HG03108 (cell line): ENCODE measurements around the gene CXorf66.
"Not testable (repeated sequence)": the region's sequence is repeated elsewhere in the genome, so short reads cannot be mapped to it uniquely, and the experiment has no call there.

Experiments used
- ATAC-seq: cut with Tn5 transposase; IDR thresholded peaks from one replicate; pipeline ENCODE4 v1.9.1; 2021; ENCODE audit warnings: moderate library complexity; ENCODE audit not compliant: unreplicated experiment

Gene CXorf66

DNA sequence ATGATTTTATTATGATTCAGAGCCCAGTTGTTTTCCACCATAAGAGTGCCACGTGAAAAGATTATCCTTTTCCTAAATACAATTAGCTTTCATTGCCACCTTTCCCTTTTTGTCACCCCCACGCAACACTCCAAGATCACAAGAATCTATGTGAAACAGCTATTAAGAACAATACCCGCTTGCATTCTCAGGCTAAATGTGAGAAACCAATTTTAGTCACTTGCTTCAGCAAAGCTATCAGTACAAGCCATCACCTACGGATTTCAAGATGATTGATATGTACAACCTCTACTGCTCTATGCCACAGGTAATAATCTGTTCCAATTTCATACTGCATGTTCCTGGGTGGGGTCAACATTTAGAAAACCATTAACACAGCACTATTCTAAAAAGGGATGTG lies 34.9 kb downstream of the CXorf66 start:
- ATAC-seq = no peak

DNA sequence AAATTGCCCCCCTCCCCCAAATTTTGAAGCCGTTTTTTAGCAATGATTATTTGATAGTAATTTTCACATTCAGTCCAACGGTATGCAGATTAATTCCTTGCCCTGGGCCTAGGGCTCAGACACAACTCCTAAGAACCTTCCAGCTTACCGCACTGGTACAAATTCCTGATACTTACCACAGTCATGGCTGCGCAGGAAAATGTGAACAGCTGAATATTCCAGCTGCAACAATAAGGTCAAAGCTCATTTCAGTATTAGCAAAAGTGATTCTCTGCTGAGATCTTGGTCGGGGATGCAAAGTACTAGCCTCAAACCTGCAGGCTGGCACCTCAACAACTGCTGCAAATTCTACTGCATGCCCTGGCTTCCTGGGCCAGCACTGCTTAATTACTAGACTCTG lies 35.4 kb downstream of the CXorf66 start:
- no peak for ATAC-seq

DNA sequence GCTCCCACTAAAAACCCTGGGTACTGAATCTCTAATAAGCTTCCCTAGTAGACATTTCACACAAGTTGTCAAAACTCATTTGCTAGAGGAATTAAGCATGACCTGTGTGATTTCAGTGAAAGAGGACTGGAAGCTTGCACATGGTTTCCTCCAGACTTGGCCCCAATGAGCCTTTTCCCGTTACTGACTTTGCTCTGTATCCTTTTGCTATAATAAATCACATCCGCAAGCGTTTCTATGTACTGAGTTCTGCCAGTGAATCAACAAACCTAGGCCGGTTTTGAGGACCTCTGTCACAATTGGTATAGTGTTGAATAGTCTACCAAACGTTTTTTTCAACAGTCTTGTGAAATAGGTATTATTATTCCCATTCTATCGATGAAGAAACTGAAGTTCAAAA lies 40.6 kb downstream of the CXorf66 start:
- no peak for ATAC-seq

DNA sequence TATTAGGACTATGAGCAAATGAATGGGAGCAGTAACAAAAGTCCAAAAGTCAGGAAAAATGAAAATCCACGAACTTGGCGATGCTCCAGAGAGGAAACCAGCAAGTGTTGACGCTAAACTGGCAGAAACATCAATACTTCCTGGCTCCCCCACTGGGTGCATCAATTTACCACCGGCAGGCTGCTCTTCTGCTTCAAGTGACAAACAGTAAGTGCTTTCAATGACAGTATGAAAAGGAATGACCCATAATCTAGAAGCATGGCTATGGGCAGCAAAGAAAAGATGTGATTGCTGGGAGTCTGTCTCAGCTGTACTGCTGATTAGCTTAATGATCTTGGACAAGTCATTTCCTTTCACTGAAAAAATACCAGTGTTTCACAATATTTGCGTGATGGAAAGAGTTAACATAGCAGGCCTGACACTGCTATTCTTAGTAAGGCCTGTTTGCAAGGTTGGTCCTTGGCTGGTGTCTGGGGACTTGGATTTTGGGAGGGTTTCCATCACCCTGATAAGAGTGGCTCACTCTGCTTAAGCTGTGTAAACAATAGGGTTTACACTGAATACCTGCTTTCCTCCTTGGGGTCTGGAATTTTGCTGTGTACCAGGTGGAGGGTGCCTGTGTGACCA lies 41.1 kb downstream of the CXorf66 start:
- no peak for ATAC-seq

DNA sequence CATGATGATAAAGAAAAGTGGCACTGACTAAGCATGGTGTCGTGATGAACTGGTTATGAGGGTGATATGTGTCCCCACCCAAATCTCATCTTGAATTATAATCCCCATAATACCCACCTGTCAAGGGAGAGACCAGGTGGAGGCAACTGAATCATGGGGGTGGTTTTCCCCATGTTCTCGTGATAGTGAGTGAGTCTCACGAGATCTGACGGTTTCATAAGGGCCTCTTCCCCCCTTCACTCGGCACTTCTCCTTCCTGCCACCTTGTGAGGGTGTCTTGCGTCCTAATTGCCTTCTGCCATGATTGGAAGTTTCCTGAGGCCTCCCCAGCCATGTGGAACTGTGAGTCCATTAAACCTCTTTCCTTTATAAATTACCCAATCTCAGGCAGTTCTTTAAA lies 44.2 kb downstream of the CXorf66 start:
- not testable (repeated sequence) for ATAC-seq

DNA sequence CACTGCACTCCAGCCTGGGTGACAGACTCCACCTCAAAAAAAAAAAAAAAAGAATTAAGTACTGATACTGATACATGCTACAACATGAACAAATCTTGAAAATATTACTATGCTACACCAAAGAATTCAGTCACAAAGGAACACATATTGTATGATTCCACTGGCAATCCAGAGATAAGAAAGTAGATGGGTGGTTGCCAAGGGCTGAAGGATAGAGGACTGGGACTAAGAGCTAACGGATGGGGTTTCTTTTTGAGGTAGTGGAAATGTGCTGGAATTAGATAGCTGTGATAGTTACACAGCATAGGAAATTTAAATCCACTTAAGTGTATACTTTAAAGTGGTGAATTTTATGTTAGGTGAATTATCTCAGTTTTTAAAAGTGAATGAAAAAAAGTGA lies 45.0 kb downstream of the CXorf66 start:
- ATAC-seq = no peak

DNA sequence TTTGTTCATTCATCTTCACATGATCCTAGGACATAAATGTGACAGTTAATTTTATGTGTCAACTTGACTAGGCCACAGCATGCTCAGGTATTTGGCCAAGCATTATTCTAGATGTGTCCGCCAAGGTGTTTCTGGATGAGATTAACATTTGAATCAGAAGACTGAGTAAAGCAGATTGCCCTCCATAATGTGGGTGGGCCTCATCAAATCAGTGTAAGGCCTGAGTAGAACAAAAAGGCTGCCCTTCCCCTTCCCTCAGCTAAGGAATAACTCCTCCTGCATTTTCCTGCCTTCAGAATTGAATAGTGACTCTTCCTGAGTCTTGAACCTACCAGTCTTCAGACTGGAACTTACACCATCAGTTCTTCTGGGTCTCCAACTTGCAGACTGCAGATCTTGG lies 50.9 kb downstream of the CXorf66 start:
- ATAC-seq = no peak

DNA sequence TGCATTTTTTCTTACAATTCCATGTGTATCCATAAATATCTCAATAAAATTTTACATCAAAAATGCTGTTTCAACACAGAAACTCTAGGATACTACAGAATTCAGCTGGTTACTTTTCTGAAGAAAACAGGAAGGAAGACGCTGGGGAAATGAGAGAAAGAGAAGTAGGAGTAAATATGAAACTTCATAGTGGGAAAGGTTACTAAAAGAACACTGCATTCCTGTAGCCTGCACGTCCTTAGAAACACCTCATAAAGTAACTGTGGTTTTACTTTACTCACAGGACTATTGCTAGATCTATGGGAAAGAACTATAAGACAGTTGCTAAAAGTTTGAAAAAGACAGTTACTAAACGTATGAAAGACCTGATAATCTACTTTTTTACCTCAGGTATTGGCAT lies 55.6 kb downstream of the CXorf66 start:
- ATAC-seq = no peak

DNA sequence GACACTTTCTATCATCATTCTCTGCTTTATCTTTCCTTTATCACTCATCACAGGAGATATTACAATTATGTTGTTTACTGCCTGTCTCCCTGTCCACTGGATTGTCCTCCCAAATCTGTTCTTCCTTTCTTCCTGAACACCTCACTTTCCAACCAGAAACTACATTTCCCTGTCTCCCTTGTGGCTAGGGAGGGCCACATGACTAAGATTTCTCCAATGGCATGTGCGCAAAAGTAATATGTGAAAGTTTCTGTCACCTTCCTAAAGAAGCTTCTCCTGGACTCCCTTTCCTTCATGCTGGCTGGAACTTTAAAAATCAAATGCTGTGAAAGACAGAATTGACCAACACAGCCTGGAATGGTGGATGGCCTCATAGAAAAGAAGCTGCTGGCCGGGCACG lies 58.2 kb downstream of the CXorf66 start:
- ATAC-seq = no peak

DNA sequence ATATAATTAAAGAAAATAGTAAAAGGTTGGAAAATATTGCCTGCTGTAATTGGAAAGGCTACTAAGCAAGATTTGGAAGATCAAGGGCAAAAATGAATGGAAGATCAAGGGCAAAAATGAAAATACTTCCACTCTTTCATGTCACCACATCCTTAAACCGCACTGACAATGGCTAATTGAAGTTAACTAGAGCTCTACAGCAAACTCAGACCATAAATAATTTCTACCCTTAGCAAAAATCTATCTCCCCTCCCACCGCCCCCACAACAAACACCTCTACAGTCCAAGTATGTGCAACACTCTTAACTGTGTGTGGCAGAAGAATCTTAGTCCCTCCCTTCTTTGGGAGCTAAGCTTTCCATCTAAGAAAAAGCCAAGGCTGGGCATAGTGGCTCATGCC lies 59.6 kb downstream of the CXorf66 start:
- no peak for ATAC-seq
